Type B pancreatic cell (in vitro differentiated cells): ENCODE data around the gene KLKB1. TPM values are rescaled to one million over a fixed set of nuclear protein-coding genes. Genes with fewer than 3 reads are reported as not detected.
"Not testable (repeated sequence)": the region's sequence is repeated elsewhere in the genome, so short reads cannot be mapped to it uniquely, and the experiment has no call there.

ENCODE experiments used
- DNase-seq: peaks from one replicate; pipeline ENCODE4 v3.0.0; 2021; ENCODE audit warnings: mixed read lengths; ENCODE audit not compliant: unreplicated experiment; ENCODE audit errors: extremely low spot score
- H3K27ac Mint-ChIP-seq: 2 replicates; pipeline ENCODE4 v1.8.0; 2021; ENCODE audit warnings: mild to moderate bottlenecking, mixed read lengths
- H3K27me3 Mint-ChIP-seq: 2 replicates; pipeline ENCODE4 v1.8.0; 2021; ENCODE audit warnings: mixed read lengths
- H3K36me3 Mint-ChIP-seq: 2 replicates; pipeline ENCODE4 v1.8.0; 2021; ENCODE audit warnings: mixed read lengths
- H3K4me1 Mint-ChIP-seq: one replicate; pipeline ENCODE4 v1.8.0; 2021; ENCODE audit warnings: mixed read lengths; ENCODE audit not compliant: unreplicated experiment
- H3K4me3 Mint-ChIP-seq: 2 replicates; pipeline ENCODE4 v1.8.0; 2021; ENCODE audit warnings: mild to moderate bottlenecking, mixed read lengths
- H3K9me3 Mint-ChIP-seq: 2 replicates; pipeline ENCODE4 v1.8.0; 2021; ENCODE audit warnings: mixed read lengths
- total RNA-seq: library from RNA; stranded (reverse); gene quantifications from 2 replicates; pipeline ENCODE4 v1.2.1, GENCODE V29; 2021; ENCODE audit warnings: low replicate concordance
- TF ChIP-seq, protein P1 (sequence below): fragments of 200-600 bp; sonication (generic); conservative IDR thresholded peaks from 2 replicates; pipeline ENCODE4 v1.5.0; 2021; ENCODE audit warnings: antibody characterized with exemption, mild to moderate bottlenecking

Gene KLKB1
- total RNA-seq, 1 donor from 2014 or later, result 0.24 TPM

DNA sequence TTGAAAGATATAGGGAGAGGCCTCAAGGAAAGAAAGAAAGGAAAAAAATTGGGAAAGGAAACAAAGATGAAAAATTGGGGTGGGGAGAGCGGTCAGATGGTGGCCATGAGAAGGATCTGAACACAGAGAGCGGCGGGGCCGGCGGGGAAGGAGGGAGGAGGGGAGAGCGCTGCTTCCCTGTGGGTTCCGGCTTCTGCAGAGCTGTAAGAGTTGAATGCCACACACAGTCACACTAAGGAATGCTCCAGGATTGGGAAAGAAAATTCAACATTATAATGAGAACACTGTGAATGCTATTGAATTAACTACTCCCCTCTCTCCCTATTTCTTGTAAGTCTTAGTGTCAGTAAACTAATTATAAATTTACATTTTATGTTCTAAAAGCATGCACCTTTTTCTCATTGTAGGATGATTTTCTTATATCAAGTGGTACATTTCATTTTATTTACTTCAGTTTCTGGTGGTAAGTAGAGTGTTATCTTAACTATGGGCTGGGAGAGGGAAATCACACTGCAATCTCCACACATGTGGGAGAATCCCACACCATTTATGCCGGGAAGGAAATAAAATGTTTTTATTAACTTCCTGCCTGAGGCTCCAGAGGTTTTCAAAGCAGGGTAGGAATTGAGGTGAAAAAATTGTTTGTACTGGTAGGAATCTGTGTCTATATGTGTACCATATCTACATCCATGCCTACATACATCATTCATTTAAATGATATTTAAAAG is 39.6 kb downstream of the KLKB1 start:
- no peak for DNase-seq
- H3K27me3 Mint-ChIP-seq, result peaks cover 9% of the 10 kb centered on the region

DNA sequence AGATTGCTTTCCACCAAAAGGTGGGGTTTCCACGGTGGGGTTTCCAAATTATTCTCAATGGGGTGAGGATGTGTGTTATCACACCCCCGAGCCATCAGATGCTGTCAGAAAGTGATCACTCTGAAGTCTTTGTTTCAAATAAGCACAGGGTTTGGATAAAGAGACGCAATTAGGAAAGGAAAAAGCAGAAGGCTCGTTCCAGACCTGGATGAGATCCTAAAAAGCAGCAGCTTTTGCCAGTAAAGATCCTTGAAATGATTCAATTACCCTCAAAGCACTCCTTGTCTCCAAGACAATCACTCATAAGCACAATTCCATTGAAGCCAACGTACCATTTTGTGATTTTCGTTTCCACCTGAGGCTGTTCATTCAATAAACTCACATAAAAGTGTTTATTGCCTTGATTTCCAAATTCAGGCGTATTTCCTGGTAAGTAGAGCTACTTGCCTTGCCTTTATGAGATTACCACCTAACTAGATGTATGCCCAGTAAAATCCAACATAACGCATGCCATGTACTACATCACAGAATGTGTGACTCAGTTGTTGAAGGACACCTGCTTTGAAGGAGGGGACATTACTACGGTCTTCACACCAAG is 43.9 kb downstream of the KLKB1 start:
- Mint-ChIP-seq H3K36me3 (no peaks in the 10 kb centered on the region), H3K4me3 (no peak overlapping the region), H3K27ac (no peak overlapping the region), H3K27me3 (peaks cover 12% of the 10 kb centered on the region), H3K9me3 (no peaks in the 10 kb centered on the region), H3K4me1 (peaks cover 11% of the 10 kb centered on the region)
- DNase-seq, result no peak
- TF ChIP-seq, protein P1, sequence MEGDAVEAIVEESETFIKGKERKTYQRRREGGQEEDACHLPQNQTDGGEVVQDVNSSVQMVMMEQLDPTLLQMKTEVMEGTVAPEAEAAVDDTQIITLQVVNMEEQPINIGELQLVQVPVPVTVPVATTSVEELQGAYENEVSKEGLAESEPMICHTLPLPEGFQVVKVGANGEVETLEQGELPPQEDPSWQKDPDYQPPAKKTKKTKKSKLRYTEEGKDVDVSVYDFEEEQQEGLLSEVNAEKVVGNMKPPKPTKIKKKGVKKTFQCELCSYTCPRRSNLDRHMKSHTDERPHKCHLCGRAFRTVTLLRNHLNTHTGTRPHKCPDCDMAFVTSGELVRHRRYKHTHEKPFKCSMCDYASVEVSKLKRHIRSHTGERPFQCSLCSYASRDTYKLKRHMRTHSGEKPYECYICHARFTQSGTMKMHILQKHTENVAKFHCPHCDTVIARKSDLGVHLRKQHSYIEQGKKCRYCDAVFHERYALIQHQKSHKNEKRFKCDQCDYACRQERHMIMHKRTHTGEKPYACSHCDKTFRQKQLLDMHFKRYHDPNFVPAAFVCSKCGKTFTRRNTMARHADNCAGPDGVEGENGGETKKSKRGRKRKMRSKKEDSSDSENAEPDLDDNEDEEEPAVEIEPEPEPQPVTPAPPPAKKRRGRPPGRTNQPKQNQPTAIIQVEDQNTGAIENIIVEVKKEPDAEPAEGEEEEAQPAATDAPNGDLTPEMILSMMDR, result no peak

More for the DNA sequence above, 39.6 kb downstream of the KLKB1 start:
- no peaks in the 10 kb centered on the region for H3K9me3 Mint-ChIP-seq
- H3K36me3 Mint-ChIP-seq, result no peaks in the 10 kb centered on the region
- peaks cover 11% of the 10 kb centered on the region for H3K4me1 Mint-ChIP-seq
- H3K27ac Mint-ChIP-seq, result peak overlapping the region; percentile 58
- peak overlapping the region; percentile 76 for H3K4me3 Mint-ChIP-seq
- TF ChIP-seq, protein P1, result no peak

DNA sequence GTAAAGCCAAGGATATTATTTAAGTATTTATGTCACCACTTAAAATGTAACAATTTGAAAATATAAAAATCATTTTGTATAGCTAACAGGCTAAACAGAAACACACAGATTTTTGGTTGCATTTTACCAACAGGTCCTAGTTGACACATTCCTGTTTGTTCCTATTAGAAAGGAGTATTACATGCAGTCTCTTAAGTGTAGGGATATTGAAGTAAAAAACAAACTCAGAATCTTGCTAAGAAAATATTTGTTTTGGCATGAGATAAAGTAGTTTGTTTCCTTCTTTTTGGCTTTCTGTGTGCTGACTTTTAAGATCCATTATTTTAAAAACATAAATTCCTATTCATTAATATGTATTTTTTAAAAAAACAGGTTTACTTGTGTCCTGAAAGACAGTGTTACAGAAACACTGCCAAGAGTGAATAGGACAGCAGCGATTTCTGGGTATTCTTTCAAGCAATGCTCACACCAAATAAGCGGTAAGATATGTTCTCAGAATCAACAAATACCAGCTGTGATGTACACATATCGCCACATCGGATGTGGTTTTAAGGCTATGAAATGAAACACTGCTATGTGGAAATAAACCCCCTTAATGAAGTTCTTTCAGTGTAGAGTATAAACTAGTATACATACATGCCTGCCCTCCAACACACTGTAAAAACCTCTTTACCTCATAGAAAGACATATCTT is 45.5 kb downstream of the KLKB1 start:
- no peak overlapping the region for H3K27ac Mint-ChIP-seq
- TF ChIP-seq, protein P1, result no peak
- DNase-seq, result no peak
- H3K9me3 Mint-ChIP-seq, result no peaks in the 10 kb centered on the region
- no peaks in the 10 kb centered on the region for H3K36me3 Mint-ChIP-seq
- no peak overlapping the region for H3K4me3 Mint-ChIP-seq
- H3K27me3 Mint-ChIP-seq, result peaks cover 2% of the 10 kb centered on the region
- H3K4me1 Mint-ChIP-seq, result no peaks in the 10 kb centered on the region

DNA sequence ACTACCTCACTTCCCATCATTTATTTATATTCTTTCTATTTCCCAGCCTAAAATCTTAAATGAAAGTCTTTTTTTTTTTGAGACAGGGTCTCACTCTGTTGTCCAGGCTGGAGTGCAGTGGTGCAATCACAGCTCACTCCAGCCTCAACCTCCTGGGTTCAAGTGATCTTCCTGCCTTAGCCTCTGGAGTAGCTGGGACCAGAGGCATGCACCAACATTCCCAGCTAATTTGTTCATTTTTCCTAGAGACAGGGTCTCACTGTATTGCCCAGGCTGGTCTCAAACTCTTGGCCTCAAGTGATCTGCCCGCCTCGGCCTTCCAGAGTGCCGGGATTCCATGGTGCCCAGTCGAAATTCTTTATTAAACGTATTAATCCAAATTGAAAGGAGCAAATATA is 46.1 kb downstream of the KLKB1 start:
- not testable (repeated sequence) for H3K9me3 Mint-ChIP-seq, H3K4me3 Mint-ChIP-seq, DNase-seq, H3K4me1 Mint-ChIP-seq, H3K36me3 Mint-ChIP-seq, H3K27ac Mint-ChIP-seq, H3K27me3 Mint-ChIP-seq

DNA sequence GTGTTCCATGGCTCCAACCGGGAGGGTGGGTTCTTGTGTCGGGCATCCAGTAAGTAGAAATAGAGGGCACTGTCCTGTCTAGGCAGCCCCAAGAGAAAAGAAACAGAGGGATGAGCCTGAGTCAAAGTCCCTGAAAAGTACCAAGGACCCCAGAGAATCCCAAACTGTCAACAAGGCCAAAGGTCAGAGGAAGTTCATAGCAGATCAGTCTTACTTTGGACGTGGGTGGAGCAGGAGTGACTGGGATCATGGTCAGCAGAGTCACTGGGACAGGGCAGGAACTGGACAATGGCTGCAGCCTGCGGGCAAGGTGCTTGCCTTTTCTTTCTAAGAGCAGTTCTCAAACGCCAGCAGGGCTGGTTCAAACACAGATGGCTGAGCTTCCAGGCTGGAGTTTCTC is 56.0 kb downstream of the KLKB1 start:
- no peak for DNase-seq
- Mint-ChIP-seq H3K4me3 (no peak overlapping the region), H3K36me3 (no peaks in the 10 kb centered on the region), H3K27ac (no peak overlapping the region), H3K4me1 (no peaks in the 10 kb centered on the region), H3K27me3 (no peaks in the 10 kb centered on the region), H3K9me3 (no peaks in the 10 kb centered on the region)
- TF ChIP-seq, protein P1, result no peak

DNA sequence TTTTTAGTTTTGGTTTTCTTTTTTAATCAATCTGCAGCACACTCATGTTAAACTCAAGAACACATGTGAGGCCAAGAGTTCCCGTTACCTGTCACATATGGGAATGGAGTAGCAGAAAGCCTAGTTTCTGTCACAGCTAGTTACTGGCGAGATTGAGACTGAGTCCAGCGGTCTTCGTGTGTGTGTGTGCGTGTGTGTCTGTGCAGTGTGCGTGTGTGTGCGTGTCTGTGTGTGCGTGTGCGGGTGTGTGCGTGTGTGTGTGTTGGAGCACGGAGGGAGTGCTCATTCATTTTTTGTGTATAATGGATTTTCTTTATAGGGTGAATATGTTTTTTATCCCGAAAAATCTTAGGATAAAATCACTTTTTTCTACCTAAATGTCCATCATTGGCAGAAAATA is 57.8 kb downstream of the KLKB1 start:
- H3K27me3 Mint-ChIP-seq, result no peaks in the 10 kb centered on the region
- TF ChIP-seq, protein P1, result no peak
- H3K27ac Mint-ChIP-seq, result no peak overlapping the region
- H3K9me3 Mint-ChIP-seq, result no peaks in the 10 kb centered on the region
- no peaks in the 10 kb centered on the region for H3K4me1 Mint-ChIP-seq
- H3K36me3 Mint-ChIP-seq, result no peaks in the 10 kb centered on the region
- DNase-seq, result no peak
- H3K4me3 Mint-ChIP-seq, result no peak overlapping the region
